GM12874 (cell line): ENCODE results near the gene MUC22.

Source experiments
- CTCF ChIP-seq: IDR thresholded peaks from 2 replicates; pipeline ENCODE4 v1.5.1; 2011; ENCODE audit warnings: low read depth, mild to moderate bottlenecking, control low read depth, low read length, moderate library complexity; ENCODE audit not compliant: insufficient read depth

Gene MUC22

GRCh38 chr6:30970946-30971345 lies 39.3 kb upstream of the MUC22 start:
- TF ChIP-seq CTCF: no peak

GRCh38 chr6:30972816-30973215 lies 37.5 kb upstream of the MUC22 start:
- TF ChIP-seq CTCF: no peak

GRCh38 chr6:30974490-30975252 lies 35.6 kb upstream of the MUC22 start:
- TF ChIP-seq CTCF: no peak

- no peak for TF ChIP-seq CTCF
Measured at GRCh38 chr6:30979141-30979540, 31.1 kb upstream of the MUC22 start.

- no peak for TF ChIP-seq CTCF
Measured at GRCh38 chr6:30979690-30980089, 30.6 kb upstream of the MUC22 start.

GRCh38 chr6:30981942-30982772 lies 28.1 kb upstream of the MUC22 start:
- no peak for TF ChIP-seq CTCF

- no peak for TF ChIP-seq CTCF
Measured at GRCh38 chr6:30983439-30983838, 26.8 kb upstream of the MUC22 start, which contains the start of gene MUC21. Gene MUC21 (plus strand): TSS chr6:30983718. CDS start chr6:30983959, 241 bp downstream.
